Heart left ventricle (tissue), 13 donors: ENCODE measurements around the gene NUTF2.

ENCODE experiments used
- POLR2A ChIP-seq, 2 donors: fragments of 450-650 bp; IDR thresholded peaks; one replicate each; pipeline ENCODE4 v1.6.1; 2017; ENCODE audit warnings: antibody characterized with exemption in 2 of 2, mild to moderate bottlenecking in 2 of 2, moderate library complexity in 2 of 2
- TF ChIP-seq, protein P1 (sequence below), 12 donors: fragments of 200-600 bp; sonication (generic) in 4 of 12; IDR thresholded peaks; one replicate each; pipeline versions ENCODE4 v1.5.0 to v1.8.0; 2018 to 2022; ENCODE audit warnings: antibody characterized with exemption in 12 of 12, mild to moderate bottlenecking in 5 of 12
- donor health status: ischemic (EF 13 %, LVEDD 7.1; RV severe dilation, severe dysfunction).
- donor health status: DM: no; HTN: yes; CAD: no.
- donor health status: DM: no; HTN: no; CAD: no.
- donor health status: ischemic (EF 25% LVEDD 6.9; RV normal size, moderate dysfunction).
- donor health status: ischemic (EF 25% LVEDD 5.7; RV mildly dilated, moderate dysfunction).
- donor health status: ischemic (EF 35%, LVEDD 5.7; RV mildly dilated, moderate dysfunction).
- donor health status: nonischemic (EF 11% LVEDD 7.7; RV severe dilation, severe dysfunction).
- donor health status: DM: yes; HTN: yes; CAD: no.
- donor health status: PGD.
- donor health status: ischemic (EF 29% LVEDD 5.4; RV normal size, mild dysfunction).
- donor health status: nonischemic (EF 23%, LVEDD 6.1; RV moderate dilation, normal function).

DNA sequence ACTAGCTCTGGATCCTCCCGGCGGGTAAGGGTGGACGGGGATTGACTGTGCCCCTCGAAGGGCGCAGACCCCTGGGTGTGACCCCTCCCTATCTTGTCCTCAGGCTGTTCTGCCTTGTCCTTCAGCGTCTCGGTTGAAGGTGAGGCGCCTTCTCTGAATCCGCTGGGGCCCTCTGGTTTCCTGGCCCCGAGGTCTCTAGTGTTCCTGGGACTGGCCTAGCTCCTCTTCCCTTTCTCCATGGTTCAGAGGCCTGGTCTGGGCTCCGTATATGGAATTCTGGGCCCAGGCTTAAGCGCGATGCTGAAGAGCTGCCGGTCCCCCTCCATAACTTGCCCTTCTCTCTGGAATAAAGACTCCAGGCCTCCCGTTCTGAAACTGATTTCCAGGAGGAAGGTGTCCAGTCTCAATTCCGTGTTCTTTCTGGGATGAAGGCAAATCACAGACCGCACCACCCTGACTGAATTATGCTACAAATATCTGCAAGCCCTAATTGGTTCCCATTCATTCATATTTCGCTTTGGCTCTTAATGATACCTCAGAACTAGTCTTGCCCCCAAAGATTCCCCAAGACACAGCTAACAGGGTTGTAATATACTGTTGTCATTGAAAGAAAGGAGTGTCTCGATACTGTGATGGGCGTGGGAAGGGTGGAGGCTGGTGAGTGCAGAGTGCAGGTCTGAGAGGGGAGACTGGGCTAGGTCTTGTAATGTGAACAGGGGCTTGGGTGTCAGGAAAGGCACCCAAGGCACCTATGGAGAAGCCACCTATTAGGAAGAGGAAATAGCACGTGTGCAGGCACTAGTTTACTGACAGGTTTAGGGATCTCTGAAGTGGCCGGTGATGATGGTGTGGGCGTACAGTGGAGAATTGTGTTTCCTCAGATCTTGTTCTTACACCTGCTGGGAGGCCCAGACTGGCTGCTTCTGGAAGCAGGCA lies 27.0 kb downstream of the NUTF2 start:
- TF ChIP-seq, protein P1, sequence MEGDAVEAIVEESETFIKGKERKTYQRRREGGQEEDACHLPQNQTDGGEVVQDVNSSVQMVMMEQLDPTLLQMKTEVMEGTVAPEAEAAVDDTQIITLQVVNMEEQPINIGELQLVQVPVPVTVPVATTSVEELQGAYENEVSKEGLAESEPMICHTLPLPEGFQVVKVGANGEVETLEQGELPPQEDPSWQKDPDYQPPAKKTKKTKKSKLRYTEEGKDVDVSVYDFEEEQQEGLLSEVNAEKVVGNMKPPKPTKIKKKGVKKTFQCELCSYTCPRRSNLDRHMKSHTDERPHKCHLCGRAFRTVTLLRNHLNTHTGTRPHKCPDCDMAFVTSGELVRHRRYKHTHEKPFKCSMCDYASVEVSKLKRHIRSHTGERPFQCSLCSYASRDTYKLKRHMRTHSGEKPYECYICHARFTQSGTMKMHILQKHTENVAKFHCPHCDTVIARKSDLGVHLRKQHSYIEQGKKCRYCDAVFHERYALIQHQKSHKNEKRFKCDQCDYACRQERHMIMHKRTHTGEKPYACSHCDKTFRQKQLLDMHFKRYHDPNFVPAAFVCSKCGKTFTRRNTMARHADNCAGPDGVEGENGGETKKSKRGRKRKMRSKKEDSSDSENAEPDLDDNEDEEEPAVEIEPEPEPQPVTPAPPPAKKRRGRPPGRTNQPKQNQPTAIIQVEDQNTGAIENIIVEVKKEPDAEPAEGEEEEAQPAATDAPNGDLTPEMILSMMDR (IDR thresholded peaks at IDR 0.05) = no peak
- no peak for TF ChIP-seq POLR2A (IDR thresholded peaks at IDR 0.05)
